Umbilical cord (tissue), 2 donors: ENCODE measurements around the gene PDK1. TPM values are rescaled to one million over a fixed set of nuclear protein-coding genes. Genes with fewer than 3 reads are reported as not detected.

Experiments used
- DNase-seq: peaks from one replicate; pipeline ENCODE4 v3.0.0-alpha.2; 2015; ENCODE audit warnings: low spot score
- total RNA-seq: library from RNA; depleted of rRNA; stranded (reverse); fragments of >200 nt; gene quantifications from one replicate; pipeline ENCODE4 v1.2.3, GENCODE V29; 2014; ENCODE audit warnings: low replicate concordance; ENCODE audit not compliant: insufficient read depth

Gene PDK1
- total RNA-seq, 1 donor from 2014 or later: 29.6 TPM

DNA sequence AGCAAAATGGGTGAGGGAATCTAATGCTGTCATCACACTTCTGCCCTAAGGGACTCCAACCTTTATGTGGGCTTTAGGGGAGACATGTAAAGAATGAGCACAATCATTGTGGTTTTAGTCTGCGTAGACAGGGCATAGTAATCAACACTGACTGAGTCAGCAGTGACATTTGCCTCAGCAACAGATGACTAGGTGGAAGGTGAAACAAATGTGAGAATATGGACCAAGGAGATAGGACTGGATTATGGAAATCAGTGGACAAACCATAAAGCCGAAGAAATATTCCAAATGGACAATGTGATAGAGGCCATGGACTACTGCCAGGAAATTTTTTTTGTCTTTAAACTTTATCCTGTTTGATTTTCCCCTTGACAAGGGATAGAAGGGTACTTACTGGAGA lies 83.9 kb downstream of the PDK1 start:
- no peak for DNase-seq

DNA sequence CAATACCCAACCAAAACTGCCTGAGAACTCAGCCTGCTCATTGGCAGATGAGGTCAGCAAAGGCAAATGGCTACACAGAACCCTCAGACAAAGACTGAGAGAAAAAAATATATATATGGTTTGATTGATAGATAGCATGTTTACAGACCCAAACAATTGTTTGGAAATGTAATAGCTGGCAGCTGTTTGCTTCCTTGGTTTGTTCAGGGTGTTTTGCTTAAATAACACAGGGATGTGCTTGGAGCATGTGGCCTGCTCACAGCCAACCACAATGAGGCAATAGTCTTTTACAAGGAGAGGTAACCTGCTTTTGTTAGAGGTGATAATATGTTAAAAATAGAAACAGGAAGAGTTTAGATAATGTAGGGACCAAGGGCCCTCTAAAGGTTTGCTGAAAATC lies 84.5 kb downstream of the PDK1 start:
- DNase-seq: no peak

DNA sequence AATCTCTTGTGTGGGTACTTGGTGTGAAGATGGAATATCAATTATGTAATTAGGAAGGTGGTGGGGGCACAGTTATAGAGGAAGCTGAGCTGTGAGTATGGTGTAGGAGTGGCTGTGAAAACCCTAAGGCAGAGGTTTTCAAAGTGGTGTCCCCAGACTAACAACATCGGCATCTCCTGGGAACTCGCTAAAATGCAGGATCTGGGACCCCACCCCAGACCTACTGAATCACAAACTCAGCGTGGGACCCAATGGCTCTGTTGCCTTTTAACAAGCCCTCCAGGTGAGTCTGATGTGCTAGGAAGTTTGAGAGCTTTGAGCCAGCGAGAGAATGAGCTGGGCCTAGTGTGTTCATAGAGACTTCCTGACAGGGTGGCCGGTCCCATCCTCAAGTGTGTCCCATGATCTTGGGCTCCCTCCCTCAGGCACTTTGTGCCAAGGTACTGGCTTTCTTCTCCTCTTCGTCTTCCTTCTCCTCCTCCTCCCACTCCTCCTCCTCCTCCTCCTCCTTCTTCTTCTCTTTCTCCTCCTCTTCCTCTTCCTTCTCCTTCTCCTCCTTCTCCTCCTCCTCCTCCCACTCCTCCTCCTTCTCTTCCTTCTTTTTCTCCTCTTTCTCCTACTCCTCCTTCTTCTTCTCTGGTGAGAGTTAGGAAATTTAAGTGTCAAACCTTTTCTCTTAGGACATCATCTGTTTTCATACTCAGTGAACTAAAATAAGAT lies 86.6 kb downstream of the PDK1 start:
- no peak for DNase-seq

DNA sequence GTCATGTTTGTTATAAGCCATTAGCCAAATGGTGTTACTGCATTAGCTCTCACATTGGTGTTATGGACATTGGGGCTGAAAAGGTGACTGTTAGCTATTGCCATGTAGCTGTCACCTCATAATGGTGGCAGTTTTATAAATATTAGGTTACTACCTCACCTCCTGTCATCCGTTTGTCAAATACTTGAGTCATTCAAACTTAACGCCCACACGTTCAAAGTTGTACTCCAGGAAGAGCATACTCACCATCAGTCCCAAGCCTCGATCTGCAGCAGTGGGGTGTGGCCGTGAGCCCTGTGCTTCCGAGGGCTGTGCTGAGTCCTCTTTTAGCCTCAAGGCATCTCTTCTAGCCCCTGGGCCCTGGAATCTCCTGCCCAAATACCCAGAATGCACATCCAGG lies 87.3 kb downstream of the PDK1 start:
- no peak for DNase-seq

DNA sequence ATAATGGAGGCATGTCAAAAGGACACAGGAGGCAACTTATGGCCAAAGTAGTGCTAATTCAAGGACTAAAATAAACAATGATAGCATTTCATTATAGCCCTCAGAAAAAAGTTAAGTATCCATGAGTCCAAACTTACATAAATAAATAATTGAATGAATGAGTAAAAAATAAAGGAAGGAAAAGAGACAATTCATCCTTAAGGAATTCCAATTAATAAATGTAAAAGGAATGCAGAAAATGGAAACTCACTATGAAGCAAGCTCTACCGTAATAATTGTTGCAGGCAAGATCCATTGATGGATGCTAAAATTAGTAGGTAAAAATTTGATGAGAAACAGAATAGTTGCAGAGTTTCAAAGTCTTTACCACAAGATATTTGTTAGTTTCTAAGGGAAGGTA lies 91.5 kb downstream of the PDK1 start:
- DNase-seq: no peak

DNA sequence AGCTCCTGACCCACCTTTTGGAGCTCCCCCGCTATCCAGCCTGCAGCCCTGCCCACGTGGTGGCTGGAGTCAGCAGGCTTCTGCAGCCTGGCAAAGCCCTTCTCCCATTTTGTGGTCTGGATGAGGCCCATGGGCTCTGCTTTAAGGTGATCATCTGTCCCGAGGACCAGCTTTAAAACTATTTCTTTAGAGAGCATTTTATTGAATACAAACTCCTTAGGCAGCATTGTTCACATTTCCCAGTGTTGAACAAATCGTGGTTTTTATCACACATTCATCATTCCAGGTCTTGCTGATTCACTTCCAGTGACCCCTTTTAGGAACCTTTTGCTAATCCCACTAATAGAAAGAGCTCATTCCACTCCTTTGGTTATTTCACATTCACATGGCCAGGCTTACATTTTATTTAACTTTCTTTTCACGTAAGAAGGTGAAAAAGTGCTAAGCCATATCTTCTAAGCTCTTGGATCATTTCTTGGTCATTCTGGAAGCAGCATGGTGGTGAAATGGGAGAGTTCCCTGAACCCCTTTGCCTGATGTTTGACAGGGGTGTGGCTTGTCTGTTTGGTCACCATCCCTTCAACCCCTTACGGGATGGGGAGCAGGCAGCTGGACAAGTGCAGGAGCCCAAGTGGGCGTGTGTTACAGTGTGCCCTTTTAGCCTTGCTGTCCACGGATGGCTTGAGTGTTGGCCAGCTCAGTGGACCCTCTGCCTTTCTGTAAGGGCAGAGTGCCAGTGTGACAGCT lies 99.4 kb downstream of the PDK1 start:
- DNase-seq: no peak

DNA sequence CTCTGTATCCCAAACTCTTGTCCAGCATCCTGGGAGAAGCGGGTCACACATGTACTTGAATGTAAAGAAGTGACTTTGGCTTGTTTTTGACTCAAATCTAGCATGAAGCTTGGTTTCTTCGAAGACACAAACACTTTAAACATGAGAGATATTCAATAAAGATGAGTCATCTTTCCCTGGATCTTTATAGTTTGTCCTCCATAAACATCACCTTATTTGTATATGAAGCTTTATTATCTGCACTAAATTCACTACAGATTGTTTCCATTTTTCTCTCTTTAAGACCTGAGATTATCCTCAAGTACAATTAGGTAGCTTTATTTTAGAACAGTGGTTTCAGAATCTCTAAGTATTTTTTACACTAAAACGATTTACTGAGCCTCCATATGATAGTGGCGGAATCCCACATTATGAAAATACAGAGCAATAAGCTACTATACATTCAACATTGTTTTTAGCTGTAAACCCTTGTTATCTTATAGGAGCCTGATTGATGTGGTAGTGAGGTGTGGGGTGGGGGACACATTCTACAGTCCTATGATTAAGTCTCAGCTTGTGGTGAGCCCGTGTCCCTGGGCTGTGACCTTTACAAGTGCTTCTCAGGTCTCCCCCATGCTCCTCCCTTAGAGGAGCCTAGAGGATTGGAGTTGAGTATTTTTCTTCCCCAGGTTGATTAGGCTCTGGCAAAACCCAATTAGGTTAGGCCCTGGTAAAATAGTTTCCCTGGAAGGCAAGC lies 100.1 kb downstream of the PDK1 start:
- no peak for DNase-seq

Other genes starting within 250 kb of the PDK1 start
- 107 TPM for gene ITGA6, start 128.5 kb upstream of the PDK1 start, total RNA-seq
- gene RAPGEF4, start 179.8 kb downstream of the PDK1 start, total RNA-seq: 19.0 TPM